ENCODE data around the gene MYH14. TPM values are rescaled to one million over a fixed set of nuclear protein-coding genes. Genes with fewer than 3 reads are reported as not detected.

MYH14 gene
- total RNA-seq, 1 experiment from 2014 or later = not detected

DNA sequence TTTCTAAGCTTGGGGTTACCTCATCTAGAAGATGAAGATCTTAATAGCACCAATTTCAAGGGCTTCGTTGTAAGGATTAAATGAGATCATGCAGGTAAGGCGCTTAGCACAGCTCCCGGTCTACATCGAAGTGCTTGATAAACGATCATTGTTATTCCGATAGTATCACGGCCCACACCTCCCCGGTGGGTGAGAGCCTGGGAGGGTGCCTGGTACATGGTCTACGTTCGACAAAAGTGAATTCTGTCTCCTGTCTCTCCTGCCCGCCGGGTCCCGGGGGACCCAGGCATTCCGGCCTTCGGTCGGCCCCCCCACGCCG is 501 bp upstream of the MYH14 start:
- no peak for DNase-seq (ENCODE audit: low read depth in 1 of 2, low spot score in 2 of 2)
- Histone ChIP-seq H3K27ac (no peak overlapping the region), H3K36me3 (no peaks in the 10 kb centered on the region), H3K4me1 (replicated peaks) (no peaks in the 10 kb centered on the region), H3K27me3 (replicated peaks) (peaks cover 36% of the 10 kb centered on the region), H3K9me3 (replicated peaks) (no peaks in the 10 kb centered on the region), H3K4me3 (no peak overlapping the region)

GRCh38 chr19:50204081-50204428 is 633 bp downstream of the MYH14 start:
- DNase-seq (ENCODE audit: low read depth in 1 of 2, low spot score in 2 of 2) = no peak
- Histone ChIP-seq H3K36me3 (no peaks in the 10 kb centered on the region), H3K4me3 (no peak overlapping the region), H3K27ac (no peak overlapping the region), H3K27me3 (replicated peaks) (peaks cover 36% of the 10 kb centered on the region), H3K4me1 (replicated peaks) (no peaks in the 10 kb centered on the region), H3K9me3 (replicated peaks) (no peaks in the 10 kb centered on the region)

- H3K9me3 ChIP-seq (replicated peaks) = no peaks in the 10 kb centered on the region
- no peak overlapping the region for H3K27ac ChIP-seq
- H3K36me3 ChIP-seq = no peaks in the 10 kb centered on the region
- DNase-seq (ENCODE audit: low read depth in 1 of 2, low spot score in 2 of 2) = no peak
- H3K4me1 ChIP-seq (replicated peaks) = no peaks in the 10 kb centered on the region
- H3K27me3 ChIP-seq (replicated peaks) = peaks cover 33% of the 10 kb centered on the region
- no peak overlapping the region for H3K4me3 ChIP-seq
Observed at GRCh38 chr19:50204811-50205675, 1.6 kb downstream of the MYH14 start.

GRCh38 chr19:50205681-50206138 is 2.3 kb downstream of the MYH14 start:
- no peaks in the 10 kb centered on the region for H3K9me3 ChIP-seq (replicated peaks)
- H3K36me3 ChIP-seq = no peaks in the 10 kb centered on the region
- H3K4me1 ChIP-seq (replicated peaks) = no peaks in the 10 kb centered on the region
- no peak for DNase-seq (ENCODE audit: low read depth in 1 of 2, low spot score in 2 of 2)
- H3K27me3 ChIP-seq (replicated peaks) = peaks cover 33% of the 10 kb centered on the region
- H3K4me3 ChIP-seq = no peak overlapping the region
- H3K27ac ChIP-seq = no peak overlapping the region

GRCh38 chr19:50206191-50206590 is 2.8 kb downstream of the MYH14 start:
- peaks cover 33% of the 10 kb centered on the region for H3K27me3 ChIP-seq (replicated peaks)
- H3K4me3 ChIP-seq = no peak overlapping the region
- no peak for DNase-seq (ENCODE audit: low read depth in 1 of 2, low spot score in 2 of 2)
- H3K36me3 ChIP-seq = no peaks in the 10 kb centered on the region
- H3K9me3 ChIP-seq (replicated peaks) = no peaks in the 10 kb centered on the region; the same call in 1 of the 2 replicates
- H3K4me1 ChIP-seq (replicated peaks) = no peaks in the 10 kb centered on the region
- H3K27ac ChIP-seq = no peak overlapping the region

GRCh38 chr19:50207730-50208129 is 4.3 kb downstream of the MYH14 start:
- no peak overlapping the region for H3K4me3 ChIP-seq
- H3K4me1 ChIP-seq (replicated peaks) = no peaks in the 10 kb centered on the region
- no peak for DNase-seq (ENCODE audit: low read depth in 1 of 2, low spot score in 2 of 2)
- no peaks in the 10 kb centered on the region; the same call in 1 of the 2 replicates for H3K9me3 ChIP-seq (replicated peaks)
- no peaks in the 10 kb centered on the region for H3K36me3 ChIP-seq
- peaks cover 32% of the 10 kb centered on the region for H3K27me3 ChIP-seq (replicated peaks)
- no peak overlapping the region for H3K27ac ChIP-seq

DNA sequence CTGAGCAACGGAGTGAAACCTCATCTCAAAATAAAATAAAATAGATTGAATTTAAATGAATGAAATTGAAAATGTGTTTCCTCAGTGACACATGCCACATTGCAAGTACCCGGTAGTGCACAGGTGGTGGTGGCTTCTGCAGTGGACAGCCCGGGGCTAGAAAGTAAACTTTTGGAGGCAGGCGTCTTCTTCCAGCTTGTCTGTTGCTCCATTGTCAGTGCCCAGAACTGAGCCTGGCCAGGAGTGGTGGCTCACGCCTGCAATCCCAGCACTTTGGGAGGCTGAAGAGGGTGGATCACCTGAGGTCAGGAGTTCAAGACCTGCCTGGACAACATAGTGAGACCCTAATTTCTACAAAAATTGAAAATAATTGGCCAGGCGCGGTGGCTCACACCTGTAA is 5.7 kb downstream of the MYH14 start:
- no peak for DNase-seq (ENCODE audit: low read depth in 1 of 2, low spot score in 2 of 2)
- H3K27me3 ChIP-seq (replicated peaks) = peaks cover 19% of the 10 kb centered on the region
- no peak overlapping the region for H3K4me3 ChIP-seq
- no peaks in the 10 kb centered on the region for H3K4me1 ChIP-seq (replicated peaks)
- H3K36me3 ChIP-seq = no peaks in the 10 kb centered on the region
- no peaks in the 10 kb centered on the region; the same call in 1 of the 2 replicates for H3K9me3 ChIP-seq (replicated peaks)
- no peak overlapping the region for H3K27ac ChIP-seq

GRCh38 chr19:50210425-50210824 is 7.0 kb downstream of the MYH14 start:
- H3K27me3 ChIP-seq (replicated peaks) = peaks cover 12% of the 10 kb centered on the region
- no peak overlapping the region for H3K4me3 ChIP-seq
- DNase-seq (ENCODE audit: low read depth in 1 of 2, low spot score in 2 of 2) = no peak
- H3K36me3 ChIP-seq = no peaks in the 10 kb centered on the region
- H3K27ac ChIP-seq = no peak overlapping the region
- no peaks in the 10 kb centered on the region for H3K4me1 ChIP-seq (replicated peaks)
- no peaks in the 10 kb centered on the region; the same call in 1 of the 2 replicates for H3K9me3 ChIP-seq (replicated peaks)

GRCh38 chr19:50213925-50214324 is 10.5 kb downstream of the MYH14 start:
- no peaks in the 10 kb centered on the region; the same call in 1 of the 2 replicates for H3K9me3 ChIP-seq (replicated peaks)
- H3K36me3 ChIP-seq = no peaks in the 10 kb centered on the region
- DNase-seq (ENCODE audit: low read depth in 1 of 2, low spot score in 2 of 2) = no peak
- H3K27me3 ChIP-seq (replicated peaks) = peaks cover 12% of the 10 kb centered on the region
- no peaks in the 10 kb centered on the region for H3K4me1 ChIP-seq (replicated peaks)
- H3K4me3 ChIP-seq = no peak overlapping the region
- H3K27ac ChIP-seq = no peak overlapping the region

DNA sequence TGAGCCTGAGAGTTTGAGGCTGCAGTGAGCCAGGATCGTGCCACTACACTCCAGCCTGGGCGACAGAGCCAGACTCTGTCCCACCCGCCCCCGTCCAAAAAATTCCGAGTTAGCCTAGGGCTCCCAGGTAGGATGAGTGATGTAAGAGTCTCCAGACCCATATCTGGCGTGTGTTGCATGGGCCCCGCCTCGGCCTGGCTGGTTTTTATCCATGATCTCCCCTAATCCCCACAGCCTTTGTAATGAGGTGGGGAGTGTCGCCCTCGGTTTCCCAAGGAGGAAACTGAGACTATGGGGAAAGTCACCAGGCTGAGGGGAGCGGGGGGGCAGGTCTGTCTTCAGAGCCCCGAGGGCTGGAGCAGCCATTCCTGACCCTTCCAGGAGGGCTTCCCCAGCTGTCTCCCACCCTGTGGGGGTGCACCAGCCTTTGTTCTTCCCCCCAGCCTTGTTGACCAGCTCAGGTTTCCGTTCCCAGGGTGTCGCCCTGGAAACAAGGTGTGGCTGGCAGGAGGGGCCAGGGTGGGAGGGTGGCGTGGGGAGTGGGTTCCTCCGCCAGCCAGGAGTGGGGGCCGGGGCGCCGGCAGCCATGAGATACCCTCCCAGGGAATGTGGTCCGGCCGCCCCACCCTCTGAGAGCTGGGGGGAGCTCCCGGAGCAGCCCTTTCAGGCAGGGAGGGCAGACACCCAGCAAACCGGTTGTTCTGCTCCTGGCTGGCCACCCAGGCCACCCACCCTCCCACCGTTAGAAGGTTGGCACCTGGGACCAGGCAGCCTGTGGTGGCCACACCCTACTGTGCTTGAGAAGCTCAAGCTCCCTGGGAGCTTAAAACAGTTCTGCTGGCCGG is 11.5 kb downstream of the MYH14 start:
- DNase-seq (ENCODE audit: low read depth in 1 of 2, low spot score in 2 of 2) = no peak
- Histone ChIP-seq H3K36me3 (no peaks in the 10 kb centered on the region), H3K9me3 (replicated peaks) (no peaks in the 10 kb centered on the region; the same call in 1 of the 2 replicates), H3K4me3 (no peak overlapping the region), H3K4me1 (replicated peaks) (no peaks in the 10 kb centered on the region), H3K27ac (no peak overlapping the region), H3K27me3 (replicated peaks) (peaks cover 12% of the 10 kb centered on the region)

DNA sequence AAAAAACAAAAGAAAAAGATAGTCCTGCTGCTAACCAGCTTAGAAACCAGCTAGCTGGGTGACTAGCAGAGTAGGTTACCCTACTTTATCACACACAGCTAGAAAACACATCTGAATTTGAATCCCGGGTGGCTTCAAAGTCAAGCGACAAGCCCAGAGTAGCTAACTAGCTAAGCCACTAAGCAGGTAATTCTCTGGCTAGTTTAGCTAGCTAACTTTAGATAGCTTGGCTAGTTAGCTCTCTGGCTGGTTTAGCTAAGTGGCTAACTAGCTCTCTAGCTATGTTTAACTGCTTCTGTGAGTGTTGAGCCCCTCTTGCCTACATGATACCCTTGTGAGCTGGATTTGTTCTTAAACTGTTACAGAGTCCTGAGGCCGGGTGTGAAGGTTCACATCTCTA is 12.4 kb downstream of the MYH14 start:
- Histone ChIP-seq H3K9me3 (replicated peaks) (no peaks in the 10 kb centered on the region; the same call in 1 of the 2 replicates), H3K4me3 (no peak overlapping the region), H3K27me3 (replicated peaks) (peaks cover 12% of the 10 kb centered on the region), H3K36me3 (no peaks in the 10 kb centered on the region), H3K27ac (no peak overlapping the region), H3K4me1 (replicated peaks) (no peaks in the 10 kb centered on the region)
- DNase-seq (ENCODE audit: low read depth in 1 of 2, low spot score in 2 of 2) = no peak

GRCh38 chr19:50221087-50221486 is 17.7 kb downstream of the MYH14 start:
- no peak overlapping the region for H3K27ac ChIP-seq
- no peaks in the 10 kb centered on the region for H3K36me3 ChIP-seq
- H3K4me1 ChIP-seq (replicated peaks) = no peaks in the 10 kb centered on the region
- H3K9me3 ChIP-seq (replicated peaks) = peaks cover 4% of the 10 kb centered on the region; the same call in 1 of the 2 replicates
- no peaks in the 10 kb centered on the region for H3K27me3 ChIP-seq (replicated peaks)
- no peak overlapping the region for H3K4me3 ChIP-seq
- DNase-seq (ENCODE audit: low read depth in 1 of 2, low spot score in 2 of 2) = no peak

GRCh38 chr19:50222691-50223438 is 19.4 kb downstream of the MYH14 start:
- Histone ChIP-seq H3K36me3 (no peaks in the 10 kb centered on the region), H3K27ac (no peak overlapping the region), H3K9me3 (replicated peaks) (peaks cover 4% of the 10 kb centered on the region; the same call in 1 of the 2 replicates), H3K4me1 (replicated peaks) (no peaks in the 10 kb centered on the region), H3K27me3 (replicated peaks) (no peaks in the 10 kb centered on the region), H3K4me3 (no peak overlapping the region)
- DNase-seq (ENCODE audit: low read depth in 1 of 2, low spot score in 2 of 2) = no peak

- no peak for DNase-seq (ENCODE audit: low read depth in 1 of 2, low spot score in 2 of 2)
- H3K36me3 ChIP-seq = no peaks in the 10 kb centered on the region
- H3K4me1 ChIP-seq (replicated peaks) = no peaks in the 10 kb centered on the region
- peaks cover 4% of the 10 kb centered on the region; the same call in 1 of the 2 replicates for H3K9me3 ChIP-seq (replicated peaks)
- no peak overlapping the region for H3K4me3 ChIP-seq
- H3K27ac ChIP-seq = no peak overlapping the region
- no peaks in the 10 kb centered on the region for H3K27me3 ChIP-seq (replicated peaks)
Observed at GRCh38 chr19:50223439-50223716, 20.0 kb downstream of the MYH14 start.

Measured in SJSA1 (cell line).